Measurements from ENCODE around the gene ACOT7.
"Not testable (repeated sequence)": the region's sequence is repeated elsewhere in the genome, so short reads cannot be mapped to it uniquely, and the experiment has no call there.

Gene ACOT7

DNA sequence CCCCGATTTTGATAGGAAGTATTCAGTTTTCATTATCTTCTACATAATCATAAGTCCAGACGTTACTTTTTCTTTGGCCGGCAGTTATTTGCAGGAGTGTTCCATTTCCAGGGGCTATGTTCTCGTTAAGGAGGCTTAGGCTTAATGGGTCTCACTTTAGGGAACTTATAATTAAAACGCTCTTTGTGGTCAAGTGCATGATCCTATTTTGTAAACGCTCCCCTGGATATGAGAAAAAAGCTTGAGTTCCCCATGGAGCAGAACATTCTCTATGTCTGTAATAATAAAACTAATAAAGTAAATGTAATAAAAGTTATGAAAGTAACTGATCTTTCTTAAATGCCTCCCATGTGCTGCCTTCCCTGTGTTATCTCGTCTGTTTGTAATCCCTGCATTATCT lies 84.0 kb downstream of the ACOT7 start:
- DNase-seq (ENCODE audit: insufficient read length, low spot score): no peak
- no peak for TF ChIP-seq TAF1 (IDR thresholded peaks at IDR 0.05; ENCODE audit: low read depth, low read length)
- TF ChIP-seq POU2F2 (IDR thresholded peaks at IDR 0.05; ENCODE audit: low read depth, low read length): no peak
- no peak for TF ChIP-seq POLR2A (IDR thresholded peaks at IDR 0.05; ENCODE audit: low read depth, low read length)
- no peak for TF ChIP-seq POLR2AphosphoS5 (IDR thresholded peaks at IDR 0.05; ENCODE audit: low read depth, low read length)
- TF ChIP-seq PAX5 (IDR thresholded peaks at IDR 0.05; ENCODE audit: insufficient read depth, low read length, severe bottlenecking): no peak
- TF ChIP-seq SPI1 (IDR thresholded peaks at IDR 0.05; ENCODE audit: low read depth, low read length): no peak
- no peak for FAIRE-seq

- FAIRE-seq (no peak), DNase-seq (ENCODE audit: insufficient read length, low spot score) (no peak)
- TF ChIP-seq SPI1 (IDR thresholded peaks at IDR 0.05; ENCODE audit: low read depth, low read length) (no peak), PAX5 (IDR thresholded peaks at IDR 0.05; ENCODE audit: insufficient read depth, low read length, severe bottlenecking) (no peak), POLR2A (IDR thresholded peaks at IDR 0.05; ENCODE audit: low read depth, low read length) (no peak), POLR2AphosphoS5 (IDR thresholded peaks at IDR 0.05; ENCODE audit: low read depth, low read length) (no peak), POU2F2 (IDR thresholded peaks at IDR 0.05; ENCODE audit: low read depth, low read length) (no peak), TAF1 (IDR thresholded peaks at IDR 0.05; ENCODE audit: low read depth, low read length) (no peak)
Measured at GRCh38 chr1:6308449-6308848, 85.1 kb downstream of the ACOT7 start.

DNA sequence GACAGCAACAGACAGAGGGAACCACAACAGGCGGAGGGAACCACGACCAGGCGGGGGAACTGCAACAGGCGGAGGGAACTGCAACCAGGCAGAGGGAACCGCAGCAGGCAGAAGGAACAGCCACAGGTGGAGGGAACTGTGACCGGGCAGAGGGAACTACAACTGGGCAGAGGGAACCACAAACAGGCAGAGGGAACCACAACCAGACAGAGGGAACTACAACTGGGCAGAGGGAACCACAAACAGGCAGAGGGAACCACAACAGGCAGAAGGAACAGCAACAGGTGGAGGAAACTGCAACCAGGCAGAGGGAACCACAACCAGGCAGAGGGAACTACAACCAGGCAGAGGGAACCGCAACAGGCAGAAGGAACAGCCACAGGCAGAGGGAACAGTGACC lies 85.9 kb downstream of the ACOT7 start:
- FAIRE-seq; DNase-seq (ENCODE audit: insufficient read length, low spot score): not testable (repeated sequence)

DNA sequence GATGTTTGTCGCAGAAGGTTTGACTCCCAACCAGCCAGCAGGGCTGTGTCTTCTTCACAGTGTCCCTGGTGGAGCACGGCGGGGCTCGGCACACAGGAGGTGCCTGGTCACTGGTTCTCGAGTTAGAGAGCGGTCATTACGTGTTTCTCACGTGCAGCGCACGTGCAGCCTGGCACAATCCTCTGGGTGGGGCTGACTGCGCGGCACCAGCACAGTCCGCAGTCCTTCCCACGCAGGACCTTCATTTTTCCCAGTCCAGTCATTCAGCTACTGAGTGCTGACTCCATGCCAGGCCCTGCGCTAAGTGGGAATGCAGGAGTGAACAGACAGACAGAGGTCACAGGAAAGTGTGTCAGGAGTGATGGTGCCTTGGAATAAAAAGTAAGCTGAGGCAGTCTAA lies 86.5 kb downstream of the ACOT7 start:
- FAIRE-seq: no peak
- no peak for DNase-seq (ENCODE audit: insufficient read length, low spot score)
- TF ChIP-seq POLR2A (IDR thresholded peaks at IDR 0.05; ENCODE audit: low read depth, low read length) (no peak), SPI1 (IDR thresholded peaks at IDR 0.05; ENCODE audit: low read depth, low read length) (no peak), POLR2AphosphoS5 (IDR thresholded peaks at IDR 0.05; ENCODE audit: low read depth, low read length) (no peak), POU2F2 (IDR thresholded peaks at IDR 0.05; ENCODE audit: low read depth, low read length) (no peak), PAX5 (IDR thresholded peaks at IDR 0.05; ENCODE audit: insufficient read depth, low read length, severe bottlenecking) (no peak), TAF1 (IDR thresholded peaks at IDR 0.05; ENCODE audit: low read depth, low read length) (no peak)

- no peak for TF ChIP-seq SPI1 (IDR thresholded peaks at IDR 0.05; ENCODE audit: low read depth, low read length)
- no peak for TF ChIP-seq POLR2AphosphoS5 (IDR thresholded peaks at IDR 0.05; ENCODE audit: low read depth, low read length)
- no peak for TF ChIP-seq POLR2A (IDR thresholded peaks at IDR 0.05; ENCODE audit: low read depth, low read length)
- TF ChIP-seq POU2F2 (IDR thresholded peaks at IDR 0.05; ENCODE audit: low read depth, low read length): no peak
- TF ChIP-seq PAX5 (IDR thresholded peaks at IDR 0.05; ENCODE audit: insufficient read depth, low read length, severe bottlenecking): no peak
- no peak for TF ChIP-seq TAF1 (IDR thresholded peaks at IDR 0.05; ENCODE audit: low read depth, low read length)
- DNase-seq (ENCODE audit: insufficient read length, low spot score) (no peak), FAIRE-seq (no peak)
Measured at GRCh38 chr1:6303397-6304012, 90.1 kb downstream of the ACOT7 start.

DNA sequence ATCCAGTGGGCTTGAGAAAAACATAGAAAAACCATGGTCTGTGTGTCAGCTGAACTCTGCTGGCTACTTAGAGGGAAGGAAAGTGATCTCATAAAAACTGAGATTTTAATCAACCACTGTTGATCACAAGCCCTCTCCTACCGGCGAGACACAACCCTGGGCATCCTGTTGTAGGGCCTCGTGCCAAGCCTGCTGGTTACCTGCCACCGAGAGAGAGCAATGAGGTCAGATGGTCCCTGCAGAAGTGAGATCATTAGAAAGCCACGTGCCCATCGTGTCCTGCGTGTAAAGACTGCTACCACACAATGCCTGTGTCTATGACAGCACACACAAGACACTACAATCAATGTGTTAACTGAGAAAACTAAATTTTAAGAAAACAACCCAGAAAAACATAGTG lies 91.0 kb downstream of the ACOT7 start:
- TF ChIP-seq POLR2A (IDR thresholded peaks at IDR 0.05; ENCODE audit: low read depth, low read length) (no peak), TAF1 (IDR thresholded peaks at IDR 0.05; ENCODE audit: low read depth, low read length) (no peak), PAX5 (IDR thresholded peaks at IDR 0.05; ENCODE audit: insufficient read depth, low read length, severe bottlenecking) (no peak), SPI1 (IDR thresholded peaks at IDR 0.05; ENCODE audit: low read depth, low read length) (no peak), POLR2AphosphoS5 (IDR thresholded peaks at IDR 0.05; ENCODE audit: low read depth, low read length) (no peak), POU2F2 (IDR thresholded peaks at IDR 0.05; ENCODE audit: low read depth, low read length) (no peak)
- FAIRE-seq (no peak), DNase-seq (ENCODE audit: insufficient read length, low spot score) (no peak)

DNA sequence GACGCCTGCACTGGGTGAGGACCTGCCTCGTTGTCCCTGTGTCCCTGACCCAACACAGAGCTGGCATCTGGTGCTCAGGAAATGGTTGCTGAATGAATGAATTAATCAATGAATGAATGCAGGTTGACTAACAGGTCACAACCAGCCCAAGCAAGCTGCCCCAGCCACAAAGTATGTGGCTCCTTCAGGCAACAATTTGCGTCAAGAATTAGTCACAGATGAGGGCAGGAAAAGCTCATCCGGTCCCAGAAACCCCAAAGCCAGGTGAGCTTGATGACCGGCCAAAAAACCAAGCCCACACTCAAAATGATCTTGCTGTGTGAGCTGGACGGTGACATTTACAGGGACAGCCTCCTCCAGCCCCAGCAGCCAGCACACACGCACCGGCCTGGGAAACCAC lies 92.0 kb downstream of the ACOT7 start:
- no peak for FAIRE-seq
- TF ChIP-seq POU2F2 (IDR thresholded peaks at IDR 0.05; ENCODE audit: low read depth, low read length) (no peak), POLR2A (IDR thresholded peaks at IDR 0.05; ENCODE audit: low read depth, low read length) (no peak), PAX5 (IDR thresholded peaks at IDR 0.05; ENCODE audit: insufficient read depth, low read length, severe bottlenecking) (no peak), SPI1 (IDR thresholded peaks at IDR 0.05; ENCODE audit: low read depth, low read length) (no peak), POLR2AphosphoS5 (IDR thresholded peaks at IDR 0.05; ENCODE audit: low read depth, low read length) (no peak), TAF1 (IDR thresholded peaks at IDR 0.05; ENCODE audit: low read depth, low read length) (no peak)
- no peak for DNase-seq (ENCODE audit: insufficient read length, low spot score)

GRCh38 chr1:6300342-6301048 lies 93.1 kb downstream of the ACOT7 start:
- no peak for TF ChIP-seq POLR2A (IDR thresholded peaks at IDR 0.05; ENCODE audit: low read depth, low read length)
- TF ChIP-seq PAX5 (IDR thresholded peaks at IDR 0.05; ENCODE audit: insufficient read depth, low read length, severe bottlenecking): no peak
- no peak for TF ChIP-seq POLR2AphosphoS5 (IDR thresholded peaks at IDR 0.05; ENCODE audit: low read depth, low read length)
- no peak for TF ChIP-seq SPI1 (IDR thresholded peaks at IDR 0.05; ENCODE audit: low read depth, low read length)
- TF ChIP-seq TAF1 (IDR thresholded peaks at IDR 0.05; ENCODE audit: low read depth, low read length): no peak
- TF ChIP-seq POU2F2 (IDR thresholded peaks at IDR 0.05; ENCODE audit: low read depth, low read length): no peak
- FAIRE-seq: no peak
- no peak for DNase-seq (ENCODE audit: insufficient read length, low spot score)

- no peak for DNase-seq (ENCODE audit: insufficient read length, low spot score)
- TF ChIP-seq TAF1 (IDR thresholded peaks at IDR 0.05; ENCODE audit: low read depth, low read length) (no peak), POLR2AphosphoS5 (IDR thresholded peaks at IDR 0.05; ENCODE audit: low read depth, low read length) (no peak), SPI1 (IDR thresholded peaks at IDR 0.05; ENCODE audit: low read depth, low read length) (no peak), PAX5 (IDR thresholded peaks at IDR 0.05; ENCODE audit: insufficient read depth, low read length, severe bottlenecking) (no peak)
- no peak for FAIRE-seq
Measured at GRCh38 chr1:6299557-6300165, 93.9 kb downstream of the ACOT7 start.

Data from GM12891 (cell line).